Omental fat pad (tissue), 4 donors: Measurements from ENCODE around the gene NHLRC1. TPM values are rescaled to one million over a fixed set of nuclear protein-coding genes. Genes with fewer than 3 reads are reported as not detected.

Experiments
- ATAC-seq: fragments of 150-250 bp; one replicate; pipeline ENCODE4 v1.9.1; 2016; ENCODE audit warnings: mild to moderate bottlenecking, moderate library complexity; ENCODE audit not compliant: low FRiP score
- DNase-seq: peaks from one replicate; pipeline ENCODE4 v3.0.0-alpha.2; 2019; ENCODE audit warnings: low spot score
- CTCF ChIP-seq, 3 donors: fragments of 450-650 bp; IDR thresholded peaks; one replicate each; pipeline ENCODE4 v1.5.1; 2016 to 2017; ENCODE audit warnings: antibody characterized with exemption in 3 of 3, mild to moderate bottlenecking in 3 of 3, moderate library complexity in 2 of 3
- total RNA-seq, 4 donors: library from RNA; depleted of rRNA; stranded (reverse); fragments of >200 nt; gene quantifications; one replicate each; pipeline ENCODE4 v1.1.0, GENCODE V29; 2016

The NHLRC1 gene
- total RNA-seq, 4 donors from 2014 or later, result 0.74 to 3.1 (median 1.4) TPM

GRCh38 chr6:18102783-18103509 is 19.5 kb downstream of the NHLRC1 start:
- TF ChIP-seq CTCF (IDR thresholded peaks at IDR 0.05), result no peak
- DNase-seq (no peak), ATAC-seq (no peak)

- ATAC-seq, result no peak
- no peak for DNase-seq
- no peak for TF ChIP-seq CTCF (IDR thresholded peaks at IDR 0.05)
Measured at GRCh38 chr6:18101873-18102272, 20.6 kb downstream of the NHLRC1 start.

- ATAC-seq, result no peak
- no peak for TF ChIP-seq CTCF (IDR thresholded peaks at IDR 0.05)
- DNase-seq, result no peak
Measured at GRCh38 chr6:18101271-18101670, 21.2 kb downstream of the NHLRC1 start.

- ATAC-seq, result no peak
- TF ChIP-seq CTCF (IDR thresholded peaks at IDR 0.05), result no peak
- no peak for DNase-seq
Measured at GRCh38 chr6:18100296-18100695, 22.2 kb downstream of the NHLRC1 start.

GRCh38 chr6:18099511-18099910 is 23.0 kb downstream of the NHLRC1 start:
- ATAC-seq (no peak), DNase-seq (no peak)
- TF ChIP-seq CTCF (IDR thresholded peaks at IDR 0.05), result no peak

GRCh38 chr6:18096423-18096822 is 26.1 kb downstream of the NHLRC1 start:
- ATAC-seq (no peak), DNase-seq (no peak)

More at GRCh38 chr6:18096423-18096822, 26.1 kb downstream of the NHLRC1 start:
- no peak for TF ChIP-seq CTCF (IDR thresholded peaks at IDR 0.05)
